CD1c-positive myeloid dendritic cell (primary cell): Measurements from ENCODE around the gene PLEKHB2.
"Not testable (repeated sequence)": the region's sequence is repeated elsewhere in the genome, so short reads cannot be mapped to it uniquely, and the experiment has no call there.

Experiments used
- DNase-seq: peaks from one replicate; pipeline ENCODE4 v3.0.0-alpha.2; 2016; ENCODE audit errors: extremely low spot score

The PLEKHB2 gene

GRCh38 chr2:131105156-131105949 lies at the start of gene PLEKHB2:
TSS of gene PLEKHB2 (plus strand) at chr2:131105336. CDS start at chr2:131120942, 15,606 bp downstream.
- peak; percentile 97 for DNase-seq

GRCh38 chr2:131056204-131056931 lies 48.8 kb upstream of the PLEKHB2 start:
- DNase-seq: no peak

- no peak for DNase-seq
These were observed 48.2 kb upstream of the PLEKHB2 start for GRCh38 chr2:131056932-131057287.

GRCh38 chr2:131058214-131058843 lies 46.8 kb upstream of the PLEKHB2 start:
- DNase-seq: no peak

- no peak for DNase-seq
These were observed 46.2 kb upstream of the PLEKHB2 start for GRCh38 chr2:131058920-131059319.

- DNase-seq: no peak
These were observed 41.4 kb upstream of the PLEKHB2 start for GRCh38 chr2:131063501-131064283.

GRCh38 chr2:131064589-131065512 lies 40.3 kb upstream of the PLEKHB2 start:
- DNase-seq: no peak

GRCh38 chr2:131067465-131068125 lies 37.5 kb upstream of the PLEKHB2 start:
- no peak for DNase-seq

- not testable (repeated sequence) for DNase-seq
These were observed 37.0 kb upstream of the PLEKHB2 start for GRCh38 chr2:131068172-131068571.

- not testable (repeated sequence) for DNase-seq
These were observed 29.6 kb upstream of the PLEKHB2 start for GRCh38 chr2:131075578-131075977.

GRCh38 chr2:131076707-131077106 lies 28.4 kb upstream of the PLEKHB2 start:
- no peak for DNase-seq

GRCh38 chr2:131077182-131077846 lies 27.8 kb upstream of the PLEKHB2 start:
- no peak for DNase-seq

- no peak for DNase-seq
These were observed 27.2 kb upstream of the PLEKHB2 start for GRCh38 chr2:131077966-131078365.

GRCh38 chr2:131079931-131080330 lies 25.2 kb upstream of the PLEKHB2 start:
- DNase-seq: not testable (repeated sequence)

GRCh38 chr2:131081190-131081589 lies 23.9 kb upstream of the PLEKHB2 start:
- no peak for DNase-seq

- no peak for DNase-seq
These were observed 19.5 kb upstream of the PLEKHB2 start for GRCh38 chr2:131085646-131086045.

GRCh38 chr2:131092458-131093005 lies 12.6 kb upstream of the PLEKHB2 start:
- DNase-seq: no peak

- DNase-seq: peak; percentile 97
These were observed 12.0 kb upstream of the PLEKHB2 start, which contains the start of gene FAM168B for GRCh38 chr2:131093006-131093695. TSS of gene FAM168B (minus strand) at chr2:131093460. CDS start at chr2:131082646, 10,814 bp downstream.
